Ishikawa (cell line): ENCODE data around the gene KLHL3.

ENCODE experiments used
- CEBPB ChIP-seq: IDR thresholded peaks from 2 replicates; pipeline ENCODE4 v1.6.1; 2012
- CREB1 ChIP-seq: IDR thresholded peaks from 2 replicates; pipeline ENCODE4 v1.6.1; 2012; ENCODE audit warnings: low read depth
- EGR1 ChIP-seq: IDR thresholded peaks from 2 replicates; pipeline ENCODE4 v1.6.1; 2012
- EP300 ChIP-seq: IDR thresholded peaks from 2 replicates; pipeline ENCODE4 v1.6.1; 2012; ENCODE audit warnings: borderline replicate concordance
- FOXM1 ChIP-seq: IDR thresholded peaks from 2 replicates; pipeline ENCODE4 v1.6.1; 2012; ENCODE audit warnings: low read depth, borderline replicate concordance
- NFIC ChIP-seq: IDR thresholded peaks from 2 replicates; pipeline ENCODE4 v1.6.1; 2012
- RAD21 ChIP-seq: IDR thresholded peaks from 2 replicates; pipeline ENCODE4 v1.6.1; 2012; ENCODE audit warnings: low read depth
- TAF1 ChIP-seq: IDR thresholded peaks from 2 replicates; pipeline ENCODE4 v1.6.1; 2012; ENCODE audit warnings: low read depth, mild to moderate bottlenecking
- TCF12 ChIP-seq: IDR thresholded peaks from 2 replicates; pipeline ENCODE4 v1.6.1; 2012; ENCODE audit warnings: low read depth
- TEAD4 ChIP-seq: IDR thresholded peaks from 2 replicates; pipeline ENCODE4 v1.6.1; 2012
- YY1 ChIP-seq: IDR thresholded peaks from 2 replicates; pipeline ENCODE4 v1.6.1; 2012; ENCODE audit warnings: low read depth
- ZBTB7A ChIP-seq: IDR thresholded peaks from 2 replicates; pipeline ENCODE4 v1.6.1; 2012; ENCODE audit warnings: low read depth
- TF ChIP-seq, protein P1 (sequence below): IDR thresholded peaks from 2 replicates; pipeline ENCODE4 v1.6.1; 2012; ENCODE audit warnings: low read depth, mild to moderate bottlenecking
- TF ChIP-seq, protein P2 (sequence below): IDR thresholded peaks from 2 replicates; pipeline ENCODE4 v1.6.1; 2012
- TF ChIP-seq, protein P3 (sequence below): IDR thresholded peaks from 2 replicates; pipeline ENCODE4 v1.6.1; 2012

Gene KLHL3

GRCh38 chr5:137610598-137610997, 125.3 kb downstream of the KLHL3 start:
- TF ChIP-seq, protein P1, sequence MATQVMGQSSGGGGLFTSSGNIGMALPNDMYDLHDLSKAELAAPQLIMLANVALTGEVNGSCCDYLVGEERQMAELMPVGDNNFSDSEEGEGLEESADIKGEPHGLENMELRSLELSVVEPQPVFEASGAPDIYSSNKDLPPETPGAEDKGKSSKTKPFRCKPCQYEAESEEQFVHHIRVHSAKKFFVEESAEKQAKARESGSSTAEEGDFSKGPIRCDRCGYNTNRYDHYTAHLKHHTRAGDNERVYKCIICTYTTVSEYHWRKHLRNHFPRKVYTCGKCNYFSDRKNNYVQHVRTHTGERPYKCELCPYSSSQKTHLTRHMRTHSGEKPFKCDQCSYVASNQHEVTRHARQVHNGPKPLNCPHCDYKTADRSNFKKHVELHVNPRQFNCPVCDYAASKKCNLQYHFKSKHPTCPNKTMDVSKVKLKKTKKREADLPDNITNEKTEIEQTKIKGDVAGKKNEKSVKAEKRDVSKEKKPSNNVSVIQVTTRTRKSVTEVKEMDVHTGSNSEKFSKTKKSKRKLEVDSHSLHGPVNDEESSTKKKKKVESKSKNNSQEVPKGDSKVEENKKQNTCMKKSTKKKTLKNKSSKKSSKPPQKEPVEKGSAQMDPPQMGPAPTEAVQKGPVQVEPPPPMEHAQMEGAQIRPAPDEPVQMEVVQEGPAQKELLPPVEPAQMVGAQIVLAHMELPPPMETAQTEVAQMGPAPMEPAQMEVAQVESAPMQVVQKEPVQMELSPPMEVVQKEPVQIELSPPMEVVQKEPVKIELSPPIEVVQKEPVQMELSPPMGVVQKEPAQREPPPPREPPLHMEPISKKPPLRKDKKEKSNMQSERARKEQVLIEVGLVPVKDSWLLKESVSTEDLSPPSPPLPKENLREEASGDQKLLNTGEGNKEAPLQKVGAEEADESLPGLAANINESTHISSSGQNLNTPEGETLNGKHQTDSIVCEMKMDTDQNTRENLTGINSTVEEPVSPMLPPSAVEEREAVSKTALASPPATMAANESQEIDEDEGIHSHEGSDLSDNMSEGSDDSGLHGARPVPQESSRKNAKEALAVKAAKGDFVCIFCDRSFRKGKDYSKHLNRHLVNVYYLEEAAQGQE, result no peak
- no peak for TF ChIP-seq ZBTB7A
- no peak for TF ChIP-seq TCF12
- TF ChIP-seq TEAD4, result no peak
- no peak for TF ChIP-seq EP300
- TF ChIP-seq NFIC, result no peak
- no peak for TF ChIP-seq CEBPB
- TF ChIP-seq, protein P2, sequence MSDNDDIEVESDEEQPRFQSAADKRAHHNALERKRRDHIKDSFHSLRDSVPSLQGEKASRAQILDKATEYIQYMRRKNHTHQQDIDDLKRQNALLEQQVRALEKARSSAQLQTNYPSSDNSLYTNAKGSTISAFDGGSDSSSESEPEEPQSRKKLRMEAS, result no peak
- TF ChIP-seq FOXM1, result no peak
- TF ChIP-seq CREB1, result no peak
- TF ChIP-seq TAF1, result no peak
- TF ChIP-seq YY1, result no peak
- TF ChIP-seq, protein P3, sequence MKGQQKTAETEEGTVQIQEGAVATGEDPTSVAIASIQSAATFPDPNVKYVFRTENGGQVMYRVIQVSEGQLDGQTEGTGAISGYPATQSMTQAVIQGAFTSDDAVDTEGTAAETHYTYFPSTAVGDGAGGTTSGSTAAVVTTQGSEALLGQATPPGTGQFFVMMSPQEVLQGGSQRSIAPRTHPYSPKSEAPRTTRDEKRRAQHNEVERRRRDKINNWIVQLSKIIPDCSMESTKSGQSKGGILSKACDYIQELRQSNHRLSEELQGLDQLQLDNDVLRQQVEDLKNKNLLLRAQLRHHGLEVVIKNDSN, result no peak
- no peak for TF ChIP-seq EGR1
- TF ChIP-seq RAD21, result no peak

DNA sequence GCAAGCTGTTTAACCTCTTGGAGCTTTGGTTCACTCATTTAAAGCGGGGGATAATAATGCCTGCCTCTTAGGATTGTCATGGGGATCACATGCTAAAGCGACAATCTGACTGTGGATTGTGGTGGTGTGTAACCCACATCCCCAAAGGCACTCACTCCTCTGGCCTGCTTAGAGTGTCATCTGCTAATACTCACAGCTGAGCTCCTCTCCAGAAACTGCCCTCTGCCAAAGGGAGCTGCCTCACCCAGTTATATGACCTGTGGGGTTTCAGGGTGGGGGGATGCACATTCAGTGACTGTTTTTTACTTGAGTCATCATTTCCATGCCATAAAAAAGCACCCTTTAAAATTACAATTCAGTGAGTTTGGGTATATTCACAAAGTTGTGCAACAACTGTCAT, 126.8 kb downstream of the KLHL3 start:
- TF ChIP-seq EP300, result no peak
- no peak for TF ChIP-seq CEBPB
- TF ChIP-seq NFIC, result no peak
- no peak for TF ChIP-seq YY1
- TF ChIP-seq, protein P3, result no peak
- TF ChIP-seq RAD21, result no peak

- TF ChIP-seq, protein P3, result no peak
- TF ChIP-seq TAF1, result no peak
- TF ChIP-seq CEBPB, result no peak
- no peak for TF ChIP-seq EP300
- TF ChIP-seq RAD21, result no peak
- no peak for TF ChIP-seq ZBTB7A
- TF ChIP-seq, protein P1, result no peak
- TF ChIP-seq TEAD4, result no peak
- no peak for TF ChIP-seq YY1
These were observed 128.1 kb downstream of the KLHL3 start for GRCh38 chr5:137607771-137608170.

DNA sequence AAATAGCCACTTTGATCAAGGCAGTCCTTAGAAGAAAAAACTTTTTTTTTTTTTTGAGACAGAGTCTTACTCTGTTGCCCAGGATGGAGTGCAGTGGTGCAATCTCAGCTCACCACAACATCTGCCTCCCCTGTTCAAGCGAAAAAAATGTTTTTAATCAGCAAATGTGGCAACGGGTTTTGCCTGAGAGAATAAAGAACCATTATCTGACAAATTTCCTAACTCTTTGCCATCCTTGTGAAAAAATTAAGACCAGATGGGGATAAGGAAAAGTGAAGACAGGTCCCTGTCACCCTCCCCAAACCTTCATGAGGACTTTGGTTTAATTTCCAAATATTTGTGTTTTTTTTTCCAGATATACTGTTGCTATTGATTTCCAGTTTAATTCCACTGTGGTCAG, 129.5 kb downstream of the KLHL3 start:
- no peak for TF ChIP-seq CEBPB
- no peak for TF ChIP-seq TCF12
- TF ChIP-seq RAD21, result no peak
- TF ChIP-seq FOXM1, result no peak
- TF ChIP-seq ZBTB7A, result no peak
- no peak for TF ChIP-seq EP300
- TF ChIP-seq NFIC, result no peak
- TF ChIP-seq, protein P1, result no peak
- no peak for TF ChIP-seq TAF1
- TF ChIP-seq YY1, result no peak
- TF ChIP-seq CREB1, result no peak

DNA sequence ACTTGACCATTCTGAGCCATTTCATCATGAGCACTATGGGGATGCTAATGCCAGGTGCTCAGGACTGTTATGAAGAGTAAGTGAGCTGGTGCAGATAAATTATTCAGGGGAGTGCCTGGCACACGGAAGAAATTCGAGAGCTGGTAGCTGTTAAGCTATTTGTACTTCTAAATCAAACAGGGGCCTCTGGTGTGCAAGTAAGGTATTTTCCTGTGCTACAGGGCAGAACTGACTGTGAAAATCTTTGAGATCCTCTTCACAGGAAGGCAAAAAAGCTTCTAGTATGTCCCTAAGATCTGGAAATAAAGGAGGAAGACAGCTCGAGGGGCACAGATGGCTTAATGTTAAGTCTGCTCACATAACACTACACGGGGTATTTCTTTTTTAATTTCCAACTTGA, 130.5 kb downstream of the KLHL3 start:
- TF ChIP-seq EGR1 (no peak), TCF12 (no peak), ZBTB7A (no peak), YY1 (no peak), CEBPB (no peak), TEAD4 (no peak)
- TF ChIP-seq, protein P1, result no peak
- TF ChIP-seq, protein P2, result no peak
